Middle frontal gyrus (tissue), 1 donor: ENCODE results near the gene PFDN2.

Source experiments
- DNase-seq: peaks from one replicate; pipeline ENCODE4 v3.0.0-alpha.2; 2015; ENCODE audit warnings: low spot score; ENCODE audit errors: extremely low spot score

PFDN2 gene, protein sequence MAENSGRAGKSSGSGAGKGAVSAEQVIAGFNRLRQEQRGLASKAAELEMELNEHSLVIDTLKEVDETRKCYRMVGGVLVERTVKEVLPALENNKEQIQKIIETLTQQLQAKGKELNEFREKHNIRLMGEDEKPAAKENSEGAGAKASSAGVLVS

DNA sequence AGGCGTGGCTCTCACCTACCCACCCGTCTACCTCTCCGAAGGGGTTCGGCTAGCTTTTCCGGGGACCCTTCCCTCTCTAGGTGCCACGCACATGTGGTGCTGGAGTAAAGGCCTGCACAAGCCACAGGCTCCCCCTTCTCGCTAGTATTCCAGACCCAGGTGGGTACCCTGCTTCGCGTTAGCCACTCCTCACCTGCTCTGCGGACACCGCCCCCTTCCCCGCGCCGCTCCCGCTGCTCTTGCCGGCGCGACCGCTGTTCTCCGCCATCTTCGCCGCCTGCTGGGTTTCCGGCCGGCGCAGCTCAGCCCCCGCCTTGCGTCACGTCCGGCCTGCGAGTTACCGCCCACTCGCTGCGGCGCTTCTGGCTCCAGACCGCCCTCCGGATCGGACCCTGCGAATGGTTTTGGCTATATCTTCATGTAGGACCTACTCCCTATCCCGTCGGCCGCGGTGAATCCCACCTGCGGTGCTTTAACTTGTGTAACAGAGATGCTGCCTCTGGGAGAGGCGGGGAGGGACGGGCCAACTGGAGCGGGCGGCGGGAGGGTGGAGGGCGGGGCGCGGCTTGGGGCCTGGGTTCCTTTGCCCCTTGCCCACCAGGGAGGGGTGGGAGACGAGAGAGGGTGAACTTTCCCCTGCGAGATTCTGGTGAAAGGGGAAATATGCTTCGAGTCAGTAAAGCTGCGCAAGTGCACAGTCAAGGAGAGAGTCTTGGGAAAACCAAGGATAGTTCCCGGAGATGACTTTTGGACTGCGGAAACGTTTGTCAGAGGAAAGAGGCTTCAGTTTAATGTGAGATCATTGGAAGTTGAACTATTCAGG is at the start of gene PFDN2, which contains the start of gene NIT1:
Gene PFDN2, minus strand, starts transcription at position 279 of the 823 bp plus-strand sequence. Its CDS starts 11 bp downstream, at position 268.
Gene NIT1, plus strand, starts transcription at position 347 of the 823 bp plus-strand sequence. Its CDS starts 72 bp downstream, at position 419.
- DNase-seq: peak; percentile 79

DNA sequence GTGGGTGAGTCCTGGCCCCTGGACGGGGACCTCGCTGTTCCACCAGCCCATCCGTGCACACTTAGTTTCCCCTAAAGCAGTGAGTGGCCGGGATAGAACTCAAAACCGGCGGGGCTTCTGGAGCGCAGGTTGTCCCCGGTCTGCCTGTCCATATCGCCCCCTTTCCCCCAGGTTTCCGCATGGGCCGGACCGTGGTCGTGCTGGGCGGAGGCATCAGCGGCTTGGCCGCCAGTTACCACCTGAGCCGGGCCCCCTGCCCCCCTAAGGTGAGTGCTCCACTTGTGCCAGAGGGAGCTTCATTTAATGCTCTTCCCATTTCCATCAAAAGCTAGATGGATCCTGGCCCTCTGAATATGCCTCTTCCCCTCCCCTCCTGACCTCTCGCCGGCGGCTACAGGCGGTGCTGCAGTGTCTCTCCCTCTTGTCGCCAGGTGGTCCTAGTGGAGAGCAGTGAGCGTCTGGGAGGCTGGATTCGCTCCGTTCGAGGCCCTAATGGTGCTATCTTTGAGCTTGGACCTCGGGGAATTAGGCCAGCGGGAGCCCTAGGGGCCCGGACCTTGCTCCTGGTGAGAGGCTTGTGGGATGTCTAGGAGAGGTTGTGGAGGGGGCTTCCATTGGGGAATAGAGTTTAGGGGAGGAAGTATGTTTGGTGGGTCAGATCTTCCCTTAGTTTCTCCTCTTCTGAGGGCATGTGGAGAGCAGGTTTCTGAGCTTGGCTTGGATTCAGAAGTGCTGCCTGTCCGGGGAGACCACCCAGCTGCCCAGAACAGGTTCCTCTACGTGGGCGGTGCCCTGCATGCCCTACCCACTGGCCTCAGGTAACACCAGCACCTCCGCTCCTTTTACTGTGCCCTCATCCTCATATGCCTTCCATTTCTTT is 49.1 kb upstream of the PFDN2 start:
- no peak for DNase-seq

DNA sequence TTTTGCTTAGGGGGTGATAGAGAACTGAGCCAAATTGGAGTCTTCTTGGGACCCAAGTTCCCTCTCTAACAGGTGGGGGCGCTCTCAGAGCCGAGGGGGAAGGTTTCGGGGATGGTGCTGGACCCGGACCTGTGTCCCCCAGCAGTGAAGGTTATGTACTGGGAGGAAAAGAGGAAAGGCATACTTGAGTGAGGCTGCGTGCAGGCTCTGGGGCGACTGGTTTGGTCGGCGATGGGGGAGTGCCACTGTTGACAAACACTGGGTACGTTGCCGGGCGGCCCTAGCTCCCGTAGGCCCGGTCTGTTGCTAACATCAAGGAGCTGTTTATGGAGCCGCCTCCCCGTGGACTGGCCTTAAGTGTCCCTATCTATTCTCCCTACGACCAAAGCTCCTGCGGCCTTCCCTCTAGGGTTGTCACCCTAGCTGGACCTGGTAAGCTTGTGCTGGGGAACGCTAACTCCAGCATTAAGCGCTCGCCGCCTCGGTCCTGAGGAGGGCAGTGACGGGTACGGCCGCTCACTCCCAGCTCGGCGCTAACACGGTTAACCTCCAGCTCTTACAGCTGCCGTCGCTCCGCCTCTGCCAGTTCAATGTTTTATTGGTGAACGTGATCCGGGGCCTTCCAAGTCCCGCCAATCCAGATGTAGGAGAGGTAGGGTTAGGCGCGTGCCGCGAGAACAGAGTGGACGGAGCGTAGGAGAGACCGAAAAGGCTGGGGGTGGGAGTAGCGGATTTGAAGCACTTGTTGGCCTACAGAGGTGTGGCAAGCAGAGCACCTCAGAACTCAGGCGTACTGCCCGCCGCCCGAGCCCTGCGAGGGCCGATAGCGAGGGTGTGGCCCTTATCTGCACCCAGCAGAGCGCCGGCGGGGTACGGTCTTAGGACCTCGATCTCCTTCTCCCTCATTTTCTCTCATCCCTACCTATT is 48.2 kb upstream of the PFDN2 start, which contains the start of gene PPOX:
Gene PPOX, plus strand, starts transcription at position 685 of the 927 bp plus-strand sequence. CDS start 422 bp downstream, outside the sequence.
- DNase-seq: peak; percentile 99

DNA sequence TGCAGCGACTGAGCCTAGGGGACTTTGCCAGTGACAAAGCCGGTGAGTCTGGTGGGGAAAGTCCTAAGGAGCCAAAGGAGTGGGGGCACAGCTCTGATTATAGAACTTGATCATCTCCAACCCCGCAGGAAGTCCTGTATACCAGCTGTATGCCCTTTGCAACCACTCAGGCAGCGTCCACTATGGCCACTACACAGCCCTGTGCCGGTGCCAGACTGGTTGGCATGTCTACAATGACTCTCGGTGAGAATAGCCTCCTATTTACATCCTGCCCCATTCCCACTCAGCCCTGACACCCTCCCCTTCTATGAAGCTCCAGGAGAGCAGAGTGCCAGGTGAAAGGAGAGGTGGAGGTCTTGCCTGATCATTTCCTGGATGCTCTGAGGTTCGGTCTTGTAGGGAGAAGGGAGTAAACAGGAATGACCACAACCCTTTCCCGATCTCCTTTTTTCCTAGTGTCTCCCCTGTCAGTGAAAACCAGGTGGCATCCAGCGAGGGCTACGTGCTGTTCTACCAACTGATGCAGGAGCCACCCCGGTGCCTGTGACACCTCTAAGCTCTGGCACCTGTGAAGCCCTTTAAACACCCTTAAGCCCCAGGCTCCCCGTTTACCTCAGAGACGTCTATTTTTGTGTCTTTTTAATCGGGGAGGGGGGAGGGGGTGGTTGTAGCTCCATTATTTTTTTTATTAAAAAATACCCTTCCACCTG is 47.2 kb upstream of the PFDN2 start:
- DNase-seq: no peak

DNA sequence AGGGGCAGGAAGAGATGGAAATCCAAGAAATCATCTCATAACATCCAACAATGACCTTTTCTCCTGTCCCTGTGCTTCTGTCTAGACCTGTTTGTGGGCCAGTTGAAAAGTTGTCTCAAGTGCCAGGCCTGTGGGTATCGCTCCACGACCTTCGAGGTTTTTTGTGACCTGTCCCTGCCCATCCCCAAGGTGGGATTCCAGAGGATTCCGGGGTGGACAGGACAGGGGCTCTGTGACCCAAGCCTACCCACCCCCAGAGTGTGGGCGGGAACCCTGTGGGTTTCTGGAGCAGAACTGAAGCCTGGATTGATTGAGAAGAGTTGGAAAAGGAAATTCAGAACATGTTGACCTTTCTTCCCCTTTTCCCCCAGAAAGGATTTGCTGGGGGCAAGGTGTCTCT is 46.0 kb upstream of the PFDN2 start:
- no peak for DNase-seq

DNA sequence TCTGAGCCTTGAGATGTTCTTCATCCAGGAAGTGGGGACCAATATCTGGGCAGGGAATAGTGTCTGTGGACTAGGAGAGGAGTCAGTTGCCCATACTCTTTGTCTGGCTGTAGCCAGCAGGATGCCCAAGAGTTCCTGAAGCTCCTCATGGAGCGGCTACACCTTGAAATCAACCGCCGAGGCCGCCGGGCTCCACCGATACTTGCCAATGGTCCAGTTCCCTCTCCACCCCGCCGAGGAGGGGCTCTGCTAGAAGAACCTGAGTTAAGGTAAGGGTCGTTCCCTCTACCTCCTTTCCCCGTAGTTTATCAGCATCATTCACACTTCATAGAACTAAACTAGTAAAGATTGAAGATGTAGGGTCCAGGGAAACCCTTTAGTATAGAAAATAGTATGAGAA is 45.0 kb upstream of the PFDN2 start:
- no peak for DNase-seq

DNA sequence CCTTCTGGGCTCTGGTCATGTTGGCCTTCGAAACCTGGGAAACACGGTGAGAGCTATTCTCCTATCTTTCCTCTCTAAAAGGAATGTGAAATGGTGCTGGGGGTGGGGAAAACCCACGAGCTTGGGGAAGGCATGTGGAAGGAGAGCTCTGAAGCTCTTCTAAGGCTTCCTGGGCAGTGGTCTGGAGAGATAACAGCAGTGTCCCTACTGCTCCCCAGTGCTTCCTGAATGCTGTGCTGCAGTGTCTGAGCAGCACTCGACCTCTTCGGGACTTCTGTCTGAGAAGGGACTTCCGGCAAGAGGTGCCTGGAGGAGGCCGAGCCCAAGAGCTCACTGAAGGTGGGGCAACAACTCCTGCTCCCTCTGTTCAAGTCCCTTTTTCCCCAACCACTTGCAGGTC is 44.2 kb upstream of the PFDN2 start:
- no peak for DNase-seq

DNA sequence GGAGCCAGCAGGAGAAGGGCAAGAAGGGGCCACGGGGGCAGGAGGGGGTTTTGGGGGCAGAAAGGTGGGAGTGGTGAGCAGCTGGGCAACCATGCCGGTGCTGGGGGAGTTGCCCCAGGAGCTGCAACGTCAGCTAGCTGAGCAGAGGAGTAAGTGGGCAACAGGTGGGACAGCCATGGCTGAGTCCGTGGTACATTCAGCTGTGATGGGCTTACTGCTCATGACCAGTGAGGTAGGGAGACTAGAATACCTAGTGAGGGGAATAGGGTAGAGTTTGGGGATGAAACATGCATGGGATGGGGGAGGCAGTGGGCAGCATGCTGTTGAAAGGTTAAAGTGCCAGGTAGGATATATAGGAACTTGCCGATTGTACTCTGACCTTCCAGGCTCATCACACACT is 43.8 kb upstream of the PFDN2 start:
- DNase-seq: no peak

DNA sequence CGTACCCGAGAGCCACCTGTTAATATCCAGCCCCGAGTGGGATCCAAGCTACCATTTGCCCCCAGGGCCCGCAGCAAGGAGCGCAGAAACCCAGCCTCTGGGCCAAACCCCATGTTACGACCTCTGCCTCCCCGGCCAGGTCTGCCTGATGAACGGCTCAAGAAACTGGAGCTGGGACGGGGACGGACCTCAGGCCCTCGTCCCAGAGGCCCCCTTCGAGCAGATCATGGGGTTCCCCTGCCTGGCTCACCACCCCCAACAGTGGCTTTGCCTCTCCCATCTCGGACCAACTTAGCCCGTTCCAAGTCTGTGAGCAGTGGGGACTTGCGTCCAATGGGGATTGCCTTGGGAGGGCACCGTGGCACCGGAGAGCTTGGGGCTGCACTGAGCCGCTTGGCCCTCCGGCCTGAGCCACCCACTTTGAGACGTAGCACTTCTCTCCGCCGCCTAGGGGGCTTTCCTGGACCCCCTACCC is 42.9 kb upstream of the PFDN2 start:
- no peak for DNase-seq

DNA sequence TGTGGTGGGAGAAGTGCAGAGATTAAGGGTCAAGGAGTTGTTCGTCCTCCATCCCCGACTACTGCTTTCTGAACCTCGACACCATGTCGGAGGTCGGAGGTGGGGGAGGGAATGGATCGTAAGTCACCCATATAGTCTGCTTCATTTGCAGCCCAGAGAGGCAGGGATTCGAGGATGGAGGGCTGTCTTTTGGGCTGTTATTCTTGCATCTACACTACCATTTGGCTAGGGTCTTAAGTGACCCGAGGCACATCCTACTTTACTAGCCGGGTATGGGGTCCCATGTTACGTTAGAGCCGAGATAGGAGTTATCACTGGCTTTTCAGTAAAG is 42.0 kb upstream of the PFDN2 start:
- DNase-seq: no peak

DNA sequence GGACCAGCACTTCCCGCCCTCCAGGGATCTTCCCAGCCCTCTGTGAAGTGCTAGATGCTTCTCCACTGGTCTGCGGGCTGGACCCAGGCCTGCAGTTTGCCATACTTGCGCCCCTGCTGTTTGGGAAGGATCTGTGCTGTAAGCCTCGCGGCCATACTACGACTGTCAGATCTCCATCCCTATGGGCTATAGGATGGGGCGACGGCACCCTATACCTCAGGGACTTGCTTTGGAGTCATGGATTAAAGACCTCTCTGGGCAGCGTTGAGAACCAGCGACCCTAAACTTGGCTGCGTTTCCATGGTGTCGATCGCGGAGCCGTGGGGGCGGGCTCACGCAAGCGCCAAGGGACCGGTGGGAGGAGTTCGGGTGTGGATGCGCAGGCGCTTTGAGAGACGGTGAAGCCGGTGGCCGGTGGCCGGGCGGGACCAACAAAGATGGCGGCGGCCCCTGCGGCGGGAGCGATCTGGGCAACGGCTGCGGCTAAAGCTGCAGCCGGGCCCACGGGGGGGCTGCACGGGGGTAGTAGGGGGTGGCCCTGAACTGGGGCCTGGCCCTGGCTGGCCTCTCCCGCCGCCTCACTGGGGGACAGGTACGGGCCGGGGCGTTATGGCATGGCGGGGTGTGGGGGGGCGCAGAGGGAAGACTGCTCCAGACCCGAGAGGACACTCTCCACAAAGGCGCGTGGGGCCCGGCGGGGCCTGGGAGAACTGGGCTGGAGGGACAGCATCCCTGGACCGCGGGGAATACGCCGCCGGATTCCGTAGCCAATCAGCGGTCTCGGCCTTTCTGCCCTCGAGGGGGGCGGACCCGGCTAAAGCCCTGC is 41.5 kb upstream of the PFDN2 start, which contains the start of gene USP21:
Gene USP21, plus strand, starts transcription at position 414 of the 826 bp plus-strand sequence. CDS start 1,141 bp downstream, outside the sequence.
- peak; percentile 94 for DNase-seq

DNA sequence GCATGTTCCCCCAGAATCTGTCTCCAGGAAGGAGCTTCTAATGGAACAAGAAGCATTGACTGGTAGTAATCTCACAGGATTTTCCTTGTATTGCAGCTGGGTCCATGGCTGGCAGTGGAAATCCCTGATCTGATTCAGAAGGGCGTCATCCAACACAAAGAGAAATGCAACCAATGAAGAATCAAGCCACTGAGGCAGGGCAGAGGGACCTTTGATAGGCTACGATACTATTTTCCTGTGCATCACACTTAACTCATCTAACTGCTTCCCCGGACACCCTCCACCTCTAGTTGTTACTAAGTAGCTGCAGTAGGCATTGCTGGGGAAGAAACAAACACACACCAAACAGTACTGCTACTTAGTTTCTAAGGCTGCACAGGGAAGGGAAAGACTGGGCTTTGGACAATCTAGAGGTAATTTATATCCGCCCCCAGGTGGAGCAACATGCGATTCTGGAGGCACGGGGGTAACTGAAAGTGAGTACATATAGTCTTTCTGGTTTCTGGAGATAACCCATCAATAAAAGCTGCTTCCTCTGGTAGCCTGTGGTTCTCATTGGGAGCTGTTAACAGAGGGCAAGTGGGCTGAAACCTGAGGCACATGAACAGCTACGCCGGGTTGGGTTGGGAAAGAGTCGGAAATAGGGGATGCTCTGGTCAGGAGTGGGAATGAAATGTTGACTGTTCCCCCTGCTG is 40.6 kb upstream of the PFDN2 start:
- no peak for DNase-seq

DNA sequence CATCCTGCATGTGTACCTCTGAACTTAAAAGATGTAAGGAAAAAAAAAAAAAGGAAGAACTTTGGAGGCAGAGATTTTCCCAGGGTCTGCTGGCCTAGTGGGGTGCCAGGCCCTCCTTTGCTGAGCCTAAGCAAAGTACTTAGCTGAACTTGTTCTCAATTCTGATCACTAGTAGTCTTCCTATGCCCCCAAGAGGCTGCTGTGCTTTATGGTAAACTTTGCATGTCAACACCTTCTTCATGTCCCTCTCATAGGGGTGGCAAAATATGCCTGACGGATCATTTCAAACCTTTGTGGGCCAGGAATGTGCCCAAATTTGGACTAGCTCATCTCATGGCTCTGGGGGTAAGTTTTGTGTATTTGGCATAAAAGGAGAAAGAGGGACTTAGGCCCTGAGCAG is 40.0 kb upstream of the PFDN2 start:
- no peak for DNase-seq

DNA sequence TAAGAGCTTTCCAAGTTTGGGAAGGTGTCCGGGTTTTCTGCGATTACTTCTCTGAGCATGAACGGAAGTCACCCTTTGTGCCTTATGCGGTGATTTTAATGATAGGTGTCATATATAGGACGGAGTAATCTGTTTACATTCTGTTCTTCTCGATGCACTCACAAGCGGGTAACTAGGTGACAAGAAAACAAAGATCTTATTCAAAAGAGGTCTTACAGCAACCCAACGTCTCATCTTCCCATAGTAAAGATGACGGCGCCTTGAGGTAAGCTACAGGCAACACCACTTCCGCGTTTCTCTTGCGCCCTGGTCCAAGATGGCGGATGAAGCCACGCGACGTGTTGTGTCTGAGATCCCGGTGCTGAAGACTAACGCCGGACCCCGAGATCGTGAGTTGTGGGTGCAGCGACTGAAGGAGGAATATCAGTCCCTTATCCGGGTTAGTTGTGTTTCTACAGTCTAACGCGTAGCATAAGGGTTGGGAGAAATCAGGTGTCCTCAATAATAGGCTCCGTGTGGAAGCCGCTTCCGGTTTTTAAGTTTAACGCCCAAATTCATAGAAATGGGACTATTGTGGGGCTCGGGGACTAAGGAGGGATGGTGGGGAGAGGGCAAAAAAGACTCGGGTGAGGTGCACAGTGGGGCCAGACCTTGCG is 36.0 kb upstream of the PFDN2 start, which contains the start of gene UFC1:
Gene UFC1, plus strand, starts transcription at position 297 of the 656 bp plus-strand sequence. Its CDS starts 20 bp downstream, at position 317.
- peak; percentile 83 for DNase-seq

DNA sequence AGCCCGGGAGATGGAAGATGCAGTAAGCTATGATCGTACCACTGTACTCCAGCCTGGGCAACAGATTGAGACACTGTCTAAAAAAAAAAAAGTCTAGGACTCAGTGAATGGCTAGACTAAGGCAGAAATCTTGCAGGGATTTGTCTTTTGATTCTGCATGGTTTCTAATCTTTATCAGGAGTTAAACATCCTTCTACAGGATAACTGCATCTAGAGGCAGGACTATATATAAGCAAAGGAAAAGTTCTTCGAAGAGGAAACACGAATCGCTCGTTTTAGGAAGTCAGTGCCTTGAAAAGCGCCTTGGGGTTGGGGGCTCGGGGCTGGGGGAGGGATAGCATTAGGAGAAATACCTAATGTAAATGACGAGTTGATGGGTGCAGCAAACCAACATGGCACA is 35.3 kb upstream of the PFDN2 start:
- no peak for DNase-seq

DNA sequence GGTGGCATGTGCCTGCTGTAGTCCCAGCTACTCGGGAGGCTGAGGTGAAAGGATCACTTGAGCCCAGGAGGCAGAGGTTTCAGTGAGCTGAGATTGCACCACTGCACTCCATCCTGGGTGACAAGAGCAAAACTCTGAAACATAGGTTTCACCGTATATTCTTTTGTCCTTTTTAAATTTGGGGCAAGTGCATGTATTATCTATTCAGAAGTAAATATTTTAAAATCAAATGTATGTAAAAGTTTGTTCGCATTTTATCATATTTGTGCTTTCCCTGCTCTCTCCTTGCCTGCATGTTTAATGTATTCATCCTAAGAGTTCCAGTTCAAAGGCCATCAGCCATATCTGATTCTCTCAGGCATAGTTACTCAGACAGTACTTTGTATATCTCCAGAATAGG is 28.0 kb upstream of the PFDN2 start:
- no peak for DNase-seq

DNA sequence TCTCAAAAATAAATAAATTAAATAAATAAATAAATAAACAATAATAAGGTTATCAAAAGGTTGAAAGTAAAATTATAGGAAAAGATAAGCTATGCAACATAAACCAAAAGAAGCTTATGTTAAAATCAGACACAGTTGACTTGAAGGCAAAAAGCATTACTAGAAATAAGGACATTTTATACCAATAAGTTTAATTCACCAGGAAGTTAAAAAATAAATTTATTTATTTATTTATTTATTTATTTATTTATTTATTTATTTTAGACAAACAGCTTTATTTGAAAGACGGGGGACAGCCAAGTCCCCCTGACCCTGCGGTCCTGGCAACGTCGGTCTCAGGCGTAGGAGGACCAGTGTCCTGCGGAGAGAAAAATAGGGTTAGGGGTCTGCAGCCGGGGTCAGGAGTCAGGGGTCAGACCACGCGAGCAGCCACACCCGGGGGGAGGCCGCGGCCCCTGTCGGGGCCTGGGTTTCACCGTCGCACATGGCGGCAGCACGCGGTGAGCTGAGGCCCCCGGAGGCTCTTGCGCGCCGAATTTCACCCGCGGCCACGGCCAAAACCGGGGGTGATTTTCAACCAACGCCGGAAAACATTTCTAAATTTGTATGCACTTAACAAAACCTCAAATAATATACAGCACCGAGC is 23.0 kb upstream of the PFDN2 start:
- DNase-seq: no peak
